GM19395 (cell line): Measurements from ENCODE around the gene PLA2G4E.

Experiments used
- ATAC-seq: cut with Tn5 transposase; IDR thresholded peaks from one replicate; pipeline ENCODE4 v1.9.1; 2021; ENCODE audit warnings: mild to moderate bottlenecking, moderate library complexity; ENCODE audit not compliant: unreplicated experiment

Gene PLA2G4E

GRCh38 chr15:41939986-41940385 is 80.9 kb downstream of the PLA2G4E start:
- no peak for ATAC-seq

- ATAC-seq: no peak
Observed at GRCh38 chr15:41937568-41937923, 83.3 kb downstream of the PLA2G4E start.

GRCh38 chr15:41936649-41937567 is 83.9 kb downstream of the PLA2G4E start:
- no peak for ATAC-seq

- ATAC-seq: no peak
Observed at GRCh38 chr15:41936155-41936554, 84.7 kb downstream of the PLA2G4E start.

- ATAC-seq: peak; percentile 65
Observed at GRCh38 chr15:41935566-41936020, 85.2 kb downstream of the PLA2G4E start.

- ATAC-seq: peak; percentile 28
Observed at GRCh38 chr15:41934843-41935242, 86.0 kb downstream of the PLA2G4E start.

- ATAC-seq: no peak
Observed at GRCh38 chr15:41933771-41934170, 87.1 kb downstream of the PLA2G4E start.

GRCh38 chr15:41933326-41933725 is 87.5 kb downstream of the PLA2G4E start:
- ATAC-seq: no peak

- no peak for ATAC-seq
Observed at GRCh38 chr15:41932511-41933289, 88.1 kb downstream of the PLA2G4E start.

GRCh38 chr15:41932101-41932500 is 88.7 kb downstream of the PLA2G4E start:
- ATAC-seq: no peak
